Germinal center (tissue), 1 donor: ENCODE data around the gene CACFD1.

Experiments used
- DNase-seq: peaks from one replicate; pipeline ENCODE4 v3.0.0; 2012; ENCODE audit warnings: mixed read lengths, low spot score

Gene CACFD1

DNA sequence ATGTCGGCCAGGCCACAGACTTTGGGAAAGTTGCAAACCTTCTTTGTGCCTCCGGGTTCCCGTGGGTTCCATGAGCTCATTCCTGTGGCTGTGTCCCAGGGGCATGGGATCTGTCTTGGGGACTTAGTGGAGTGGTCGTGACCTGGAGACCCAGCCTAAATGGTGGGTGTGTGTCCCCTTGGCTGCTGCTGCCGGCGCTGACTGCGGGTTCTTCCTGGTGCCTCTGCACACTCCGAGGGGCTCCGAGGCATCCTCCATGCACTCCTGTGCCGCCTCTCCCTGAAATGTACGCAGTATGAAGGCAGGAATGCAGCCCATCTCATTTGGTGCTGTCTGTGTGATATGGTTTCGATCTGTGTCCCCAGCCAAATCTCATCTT, 40.1 kb downstream of the CACFD1 start:
- DNase-seq: no peak

DNA sequence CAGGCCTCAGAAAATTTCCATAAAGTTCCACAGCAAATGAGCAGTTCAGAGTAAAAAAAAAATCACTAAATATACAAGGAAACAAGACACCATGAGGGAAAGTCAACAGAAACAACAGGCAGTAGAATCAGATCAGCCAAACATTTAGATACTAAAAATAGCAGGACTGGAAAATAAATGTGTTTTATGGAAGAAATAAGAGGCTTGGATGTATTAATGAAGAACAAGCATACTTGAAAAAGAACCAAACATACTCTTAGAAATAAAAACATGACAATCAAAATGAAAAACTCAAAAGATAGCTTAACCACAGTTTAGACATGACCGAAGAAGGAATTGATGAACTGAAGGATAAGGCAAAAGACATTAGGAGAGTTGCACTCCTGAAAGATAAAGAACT, 42.3 kb downstream of the CACFD1 start:
- DNase-seq: no peak

DNA sequence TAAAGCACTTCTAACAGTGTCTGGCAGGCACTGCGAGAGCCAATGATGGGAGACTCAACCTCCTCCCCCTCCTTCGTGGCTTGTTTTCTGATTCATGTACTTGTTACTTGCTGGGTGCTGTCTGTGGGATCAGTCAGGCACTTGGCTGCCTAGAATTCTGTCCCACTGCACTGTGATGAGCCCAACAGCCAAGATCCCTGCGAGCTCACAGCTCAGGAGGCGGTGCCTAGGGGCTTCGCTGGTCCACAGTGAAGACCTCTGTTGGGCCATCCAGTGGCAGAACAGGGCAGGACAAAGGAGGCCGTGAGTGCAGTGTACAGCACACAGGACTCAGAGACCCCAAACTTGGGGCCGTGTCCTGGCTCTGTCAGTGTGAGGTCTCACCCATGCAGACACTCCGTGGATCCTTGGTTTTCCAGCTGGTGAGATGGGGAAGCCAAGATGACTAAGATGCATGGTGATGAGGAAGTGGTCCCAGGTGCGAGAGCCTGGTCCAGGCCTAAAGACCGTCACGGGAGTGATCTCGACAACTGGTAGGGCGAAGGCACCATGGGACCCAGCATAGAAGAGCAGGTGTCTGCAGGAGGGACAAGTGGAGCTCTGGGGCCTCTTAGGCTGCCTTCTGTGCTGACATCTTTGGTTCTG, 45.5 kb downstream of the CACFD1 start:
- no peak for DNase-seq

DNA sequence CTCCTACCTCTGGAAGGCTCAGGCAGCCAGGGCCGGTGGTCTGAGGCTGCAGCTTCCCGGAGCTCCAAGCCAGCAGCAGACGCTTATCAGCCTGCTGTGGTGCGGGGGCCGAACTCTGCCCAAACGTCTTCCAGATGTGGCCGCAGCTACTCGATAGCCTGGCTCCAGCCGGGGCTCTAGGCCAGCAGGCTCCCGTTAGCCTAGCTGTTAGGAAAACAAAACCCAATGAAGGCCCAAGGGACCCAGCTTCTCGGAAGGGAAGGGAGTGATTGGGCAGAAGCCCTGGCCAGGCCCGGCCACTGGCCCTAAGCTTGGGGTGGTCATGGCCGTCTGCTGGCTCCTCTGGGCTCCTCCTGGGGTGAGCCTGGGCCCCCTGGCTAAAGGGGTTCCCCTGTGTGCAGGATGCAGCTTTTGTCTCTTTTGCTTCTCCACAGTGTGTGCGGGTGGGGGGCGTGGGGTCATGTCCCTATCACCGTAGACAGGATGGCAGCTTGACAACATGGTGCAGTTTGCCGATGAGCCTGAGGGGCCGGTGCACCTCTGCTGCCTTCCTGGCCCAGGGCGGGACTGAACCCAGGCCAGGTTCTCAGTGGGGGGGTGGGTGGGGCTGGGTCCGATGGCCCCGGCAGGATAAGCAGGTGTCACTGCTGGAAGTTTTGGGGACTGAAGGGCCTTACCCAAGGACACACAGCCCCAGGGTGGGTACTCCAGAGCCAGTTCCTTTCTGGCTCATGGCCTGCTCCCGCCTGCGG, 46.3 kb downstream of the CACFD1 start:
- DNase-seq: no peak

DNA sequence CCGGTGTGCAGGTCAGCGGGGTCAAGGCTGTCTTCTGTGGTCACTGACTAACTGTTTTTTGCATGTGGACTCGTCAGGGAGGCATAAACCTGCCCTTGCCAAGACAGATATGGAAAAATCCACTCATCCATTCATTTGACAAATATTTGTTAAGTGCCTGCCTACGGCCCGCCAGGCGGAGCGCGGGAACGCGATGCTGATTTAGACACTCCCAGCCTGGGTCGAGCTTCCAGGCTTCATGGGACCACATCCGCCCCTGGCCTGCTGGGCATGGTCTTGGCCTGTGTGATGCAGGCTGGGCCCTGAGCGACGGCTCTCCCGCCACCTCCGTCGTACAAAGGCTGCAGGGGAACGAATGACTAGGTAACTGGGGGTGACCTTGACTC, 46.9 kb downstream of the CACFD1 start:
- DNase-seq: no peak

DNA sequence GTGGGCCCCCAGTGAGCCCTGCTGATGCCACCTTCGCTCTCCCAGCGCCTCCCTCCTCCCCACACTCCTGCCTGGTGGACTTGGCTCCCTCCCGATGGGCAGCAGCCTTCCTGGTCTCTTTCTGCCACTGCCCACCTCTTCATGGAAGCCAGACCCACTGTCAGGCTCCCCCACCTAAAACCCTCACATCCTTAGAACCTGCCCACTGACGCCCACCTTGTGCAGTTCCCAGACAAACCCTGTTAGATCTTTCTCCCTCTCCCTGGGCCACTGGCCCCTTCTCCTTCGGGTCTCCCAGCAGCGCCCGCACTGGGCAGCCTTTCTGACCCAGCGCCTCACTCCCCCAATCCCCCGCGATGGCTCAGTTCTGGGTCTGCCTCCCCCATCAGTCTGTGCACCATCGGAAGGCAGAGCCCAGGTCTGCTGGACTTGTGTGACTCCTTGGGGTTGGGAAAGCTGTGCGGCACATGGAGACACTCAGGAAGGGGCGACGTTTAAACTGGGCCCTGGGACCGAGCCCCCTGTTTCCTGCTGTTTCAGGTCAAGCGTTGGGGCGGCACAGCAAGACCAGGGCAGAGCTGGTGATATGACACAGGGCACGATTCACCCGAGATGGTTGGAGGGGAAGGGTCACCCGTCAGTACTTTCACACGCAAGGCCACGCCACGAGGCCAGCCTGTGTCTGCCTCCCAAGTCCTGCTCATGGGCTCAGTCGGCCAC, 47.6 kb downstream of the CACFD1 start:
- DNase-seq: no peak

DNA sequence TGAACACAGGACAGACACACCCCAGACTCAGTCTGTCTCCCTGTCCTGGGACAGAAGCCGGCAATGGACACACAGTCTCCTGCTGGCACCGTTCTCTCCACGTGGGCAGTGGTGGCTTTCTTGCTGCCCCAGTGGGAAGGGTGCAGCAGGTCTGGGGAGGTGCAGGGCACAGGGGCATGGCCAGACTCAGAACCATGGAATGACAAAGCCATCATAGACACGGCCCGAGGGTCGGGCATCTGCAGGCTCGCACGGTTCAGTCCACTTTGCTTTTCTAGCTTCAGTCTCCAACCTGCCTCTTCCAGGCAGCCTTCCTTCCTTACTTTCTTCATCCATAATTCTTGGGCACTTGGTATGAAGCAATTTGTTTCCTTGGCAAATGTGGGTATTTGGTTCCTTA, 48.3 kb downstream of the CACFD1 start:
- no peak for DNase-seq

DNA sequence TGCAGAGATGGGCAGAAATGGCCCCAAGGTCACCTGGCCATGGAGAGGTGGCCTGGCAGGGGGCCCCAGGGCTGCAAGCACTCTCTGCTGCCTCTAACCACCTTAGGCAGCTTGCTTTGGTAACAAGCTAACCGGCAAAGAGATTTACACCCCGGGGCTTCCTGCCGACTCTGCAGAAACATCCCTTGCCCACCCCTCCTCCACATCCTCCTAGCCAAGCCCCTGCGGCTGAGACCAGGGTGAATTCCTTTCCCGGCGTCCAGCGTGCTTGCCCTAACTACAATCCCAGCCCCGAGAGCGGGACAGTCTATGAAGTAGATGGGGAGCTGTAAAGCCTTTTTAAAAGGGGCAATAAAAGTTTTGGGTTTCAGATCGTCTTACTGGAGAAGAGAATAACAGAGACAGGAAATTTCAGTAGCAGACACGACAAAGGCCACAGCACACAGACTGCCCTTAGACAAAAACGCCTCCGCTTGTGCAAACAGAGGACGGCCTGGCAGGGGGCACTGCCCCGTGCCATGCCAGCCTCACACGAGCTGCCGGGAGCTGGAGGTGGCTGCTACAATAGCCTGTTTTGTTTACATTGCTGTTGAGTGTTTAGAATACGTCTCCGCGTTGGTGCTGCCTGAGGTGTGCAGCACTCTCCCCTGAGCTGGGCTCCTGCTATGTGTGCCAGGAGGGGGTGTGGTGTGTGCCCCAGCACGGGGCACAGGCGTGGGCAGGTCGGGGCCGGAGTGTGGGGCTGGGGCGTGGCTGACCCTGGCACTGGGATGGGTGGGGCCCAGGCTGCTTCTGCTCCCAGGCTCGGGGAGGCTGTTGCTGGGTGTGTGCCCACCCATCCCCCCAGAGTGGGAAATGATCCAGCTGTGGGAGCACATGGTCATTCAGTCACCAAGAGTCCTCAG, 49.7 kb downstream of the CACFD1 start:
- no peak for DNase-seq

DNA sequence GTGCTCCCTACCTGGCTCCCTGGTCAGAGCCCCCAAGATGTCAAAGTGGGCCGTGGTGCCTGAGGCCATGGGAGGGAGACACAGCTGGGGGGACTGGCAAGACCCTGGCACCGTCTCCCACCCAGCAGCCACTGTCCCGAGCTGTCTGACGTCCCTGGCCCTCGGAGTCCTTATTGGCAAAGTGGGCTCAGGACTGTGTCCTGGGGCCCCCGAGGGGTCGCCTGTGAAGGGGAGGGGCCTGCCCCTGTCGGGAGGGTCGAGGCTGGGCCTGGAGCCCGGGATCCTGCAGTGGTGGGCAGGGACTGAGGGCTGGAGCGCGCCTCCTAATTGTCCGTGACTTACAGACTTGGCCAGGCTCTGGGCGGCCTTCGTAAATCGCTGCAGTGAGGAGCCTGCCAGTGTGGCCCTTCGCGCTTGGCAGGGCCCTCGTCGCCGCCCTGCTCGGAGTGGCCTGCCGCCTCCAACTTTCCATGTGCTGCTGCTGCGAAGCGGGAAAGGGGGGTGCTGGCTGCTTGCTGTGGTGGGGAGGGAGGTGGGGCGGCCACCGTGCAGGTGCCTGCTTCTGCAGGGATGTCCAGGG, 51.2 kb downstream of the CACFD1 start:
- no peak for DNase-seq

DNA sequence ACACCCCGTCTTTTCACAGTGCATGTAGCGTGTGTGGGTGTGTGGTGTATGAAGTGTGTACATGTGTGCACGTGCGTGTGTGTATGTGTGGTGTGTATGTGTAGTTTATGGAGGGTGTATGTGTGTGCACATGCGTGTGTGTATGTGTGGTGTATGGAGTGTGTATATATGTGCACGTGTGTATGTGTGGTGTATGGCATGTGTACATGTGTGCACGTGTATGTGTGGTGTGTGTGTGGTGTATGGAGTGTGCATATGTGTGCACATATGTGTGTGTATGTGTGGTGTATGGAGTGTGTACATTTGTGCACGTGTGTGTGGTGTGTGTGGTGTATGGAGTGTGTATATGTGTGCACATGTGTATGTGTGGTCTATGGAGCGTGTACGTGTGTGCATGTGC, 51.8 kb downstream of the CACFD1 start:
- no peak for DNase-seq

DNA sequence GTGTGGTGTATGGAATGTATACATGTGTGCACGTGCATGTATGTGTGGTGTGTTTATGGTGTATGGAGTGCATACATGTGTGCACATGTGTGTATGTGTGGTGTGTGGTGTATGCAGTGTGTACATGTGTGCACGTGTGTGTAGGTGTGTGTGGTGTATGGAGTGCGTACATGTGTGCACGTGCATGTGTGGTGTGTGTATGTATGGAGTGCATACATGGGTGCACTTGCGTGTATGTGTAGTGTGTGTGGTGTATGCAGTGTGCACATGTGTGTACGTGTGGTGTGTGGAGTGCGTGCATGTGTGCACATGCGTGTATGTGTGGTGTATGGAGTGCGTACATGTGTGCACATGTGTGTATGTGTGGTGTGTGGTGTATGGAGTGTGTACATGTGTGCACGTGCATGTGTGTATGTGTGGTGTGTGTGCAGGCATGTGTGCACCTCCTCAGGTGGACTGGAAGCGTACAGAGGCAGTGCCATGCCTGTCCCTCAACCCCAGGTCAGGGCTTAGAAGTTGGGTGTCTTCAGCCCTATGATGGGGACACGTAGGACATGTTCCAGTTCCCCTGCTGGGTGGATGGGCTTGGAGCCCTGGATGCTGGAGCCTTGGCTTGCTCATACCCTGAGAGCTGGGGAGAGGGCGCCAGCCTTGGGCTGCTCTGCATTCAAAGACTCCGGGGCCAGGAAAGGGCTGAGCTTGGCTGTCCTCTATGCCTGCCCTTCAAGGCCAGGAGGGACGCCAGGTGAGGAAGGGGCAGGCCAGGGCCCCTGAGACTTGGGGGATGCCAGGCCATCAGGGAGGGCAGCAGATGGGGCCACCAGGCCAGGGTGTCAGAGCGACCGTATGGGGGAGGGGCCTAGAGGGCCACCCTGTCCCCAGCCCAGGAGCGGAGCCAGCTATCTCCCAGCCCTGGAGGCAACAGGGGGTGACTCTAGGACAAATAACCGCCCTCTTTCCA, 52.8 kb downstream of the CACFD1 start:
- DNase-seq: no peak

DNA sequence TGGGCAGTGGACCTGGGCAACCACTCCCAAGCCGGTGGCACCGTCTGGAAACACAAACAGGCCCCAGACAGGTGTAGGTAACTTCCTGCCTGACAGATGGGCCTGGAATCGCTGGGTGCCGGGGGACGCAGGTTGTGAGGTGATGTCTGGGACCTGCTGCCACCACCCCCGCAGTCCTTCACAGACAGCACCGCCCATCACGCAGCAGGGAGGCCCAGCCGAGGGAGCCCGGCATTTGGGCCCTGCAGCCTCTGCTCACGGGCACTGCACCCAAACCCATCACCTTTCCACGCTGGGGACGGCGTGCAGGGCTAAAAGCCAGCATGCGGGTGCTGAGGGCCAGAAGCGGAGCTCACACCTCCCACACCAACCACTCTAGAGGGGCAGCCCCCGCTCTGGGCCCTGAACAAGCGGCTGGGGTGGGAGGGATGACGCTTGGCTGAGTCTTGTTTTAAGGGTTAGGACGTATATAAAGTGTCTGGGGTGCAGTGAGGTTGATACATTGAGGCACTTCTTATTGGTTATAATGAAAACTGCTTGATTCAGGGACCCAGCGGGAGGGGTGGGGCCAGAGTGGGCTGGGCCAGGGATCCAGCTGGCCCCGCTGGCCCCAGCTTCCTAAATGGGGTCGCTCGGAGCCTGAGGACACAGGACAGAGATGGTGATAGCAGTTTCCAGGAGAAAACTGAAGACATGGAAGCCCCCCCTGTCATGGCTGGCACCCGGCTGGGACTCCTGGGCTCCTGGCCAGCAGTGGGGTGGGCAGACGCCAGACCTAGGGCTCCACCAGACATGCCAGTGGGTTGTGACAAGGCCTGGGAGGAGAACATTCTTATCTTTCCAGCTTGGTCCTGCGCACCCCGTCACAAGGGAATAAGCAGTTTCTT, 53.7 kb downstream of the CACFD1 start:
- DNase-seq: no peak

DNA sequence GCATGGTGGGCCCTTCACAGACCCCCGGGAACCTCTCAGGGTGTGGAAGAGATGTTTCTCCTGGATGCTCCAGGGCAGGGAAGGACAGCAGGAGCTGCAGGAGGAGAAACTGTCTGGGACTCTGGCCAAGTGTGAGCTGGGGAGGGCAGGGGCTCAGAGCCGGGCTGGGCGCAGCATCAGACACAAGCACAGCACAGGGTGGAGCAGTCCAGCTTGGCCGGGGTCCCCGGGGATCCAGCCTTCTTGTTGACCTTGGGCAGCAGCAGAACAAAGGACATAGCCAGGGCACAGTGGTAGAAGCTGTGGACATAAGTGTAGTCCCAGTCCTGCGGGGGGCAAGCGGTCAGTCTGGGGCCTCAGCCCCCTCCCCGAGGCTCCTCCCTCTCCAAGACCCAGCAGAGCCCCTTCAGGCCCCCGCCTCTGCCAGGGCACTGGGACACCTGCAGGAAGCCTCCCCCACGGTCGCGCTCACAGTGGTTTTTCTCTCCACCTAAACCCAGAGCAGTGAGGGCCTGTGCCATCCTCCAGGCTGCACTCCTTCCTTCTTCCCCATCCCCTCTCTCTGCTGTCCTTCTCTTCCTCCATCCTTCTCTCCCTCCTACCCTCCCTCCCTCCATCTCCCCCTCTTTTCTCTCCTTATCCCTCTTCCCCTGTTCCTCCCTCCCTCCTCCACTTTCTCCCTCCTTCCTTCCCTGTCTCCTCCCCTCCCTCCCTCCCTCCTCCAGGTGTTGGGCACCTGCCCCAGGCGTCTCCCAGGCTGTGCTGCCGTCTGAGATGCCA, 54.9 kb downstream of the CACFD1 start:
- no peak for DNase-seq

DNA sequence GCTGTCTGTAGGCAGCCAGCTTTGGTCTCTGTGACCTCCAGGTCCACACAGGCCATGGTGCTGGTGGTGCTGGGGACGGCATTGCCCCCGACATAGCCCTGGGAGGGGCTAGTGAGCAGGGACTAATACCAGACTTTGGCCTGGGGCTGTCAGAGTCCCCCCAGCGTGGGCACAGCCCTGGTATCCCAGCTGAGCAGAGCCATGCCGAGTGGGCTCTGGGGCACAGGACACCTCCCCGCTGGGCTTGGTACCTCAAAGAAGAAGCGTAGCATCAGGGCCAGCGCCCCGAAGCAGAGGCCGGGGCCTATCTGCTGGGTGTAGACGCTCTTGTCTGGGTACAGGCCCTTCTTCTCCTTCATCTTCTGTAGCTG, 55.4 kb downstream of the CACFD1 start:
- no peak for DNase-seq

DNA sequence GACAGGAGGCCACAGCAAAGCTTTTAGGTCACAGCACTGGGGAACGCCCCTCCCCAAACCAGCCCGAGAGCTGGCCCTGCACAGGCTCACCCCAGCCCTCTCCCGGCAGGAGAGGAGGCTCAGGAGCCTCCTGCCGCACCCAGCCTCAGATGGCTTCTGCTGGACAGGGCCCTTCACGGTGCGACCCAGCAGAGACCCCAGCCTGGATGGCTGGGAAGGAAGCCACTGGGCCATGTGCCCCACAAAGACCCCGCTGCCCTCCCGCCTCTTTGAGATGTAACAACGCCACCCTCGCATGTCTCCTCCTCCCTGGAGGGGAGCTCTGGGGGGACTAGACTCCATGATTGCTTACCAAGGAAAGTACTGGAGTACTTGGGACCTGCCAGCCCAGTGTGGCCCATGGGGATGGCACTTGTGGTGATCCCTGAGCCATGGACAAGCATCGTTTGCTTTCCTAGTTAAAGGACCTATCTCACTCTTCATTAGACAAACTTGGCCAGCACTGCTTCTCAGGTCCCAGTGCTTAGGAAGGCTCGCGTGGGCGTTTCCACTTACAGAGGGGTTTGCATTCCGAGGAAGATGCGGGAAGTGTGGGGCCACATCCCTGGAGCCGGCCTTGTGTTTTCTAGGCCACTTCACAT, 56.0 kb downstream of the CACFD1 start:
- DNase-seq: no peak

DNA sequence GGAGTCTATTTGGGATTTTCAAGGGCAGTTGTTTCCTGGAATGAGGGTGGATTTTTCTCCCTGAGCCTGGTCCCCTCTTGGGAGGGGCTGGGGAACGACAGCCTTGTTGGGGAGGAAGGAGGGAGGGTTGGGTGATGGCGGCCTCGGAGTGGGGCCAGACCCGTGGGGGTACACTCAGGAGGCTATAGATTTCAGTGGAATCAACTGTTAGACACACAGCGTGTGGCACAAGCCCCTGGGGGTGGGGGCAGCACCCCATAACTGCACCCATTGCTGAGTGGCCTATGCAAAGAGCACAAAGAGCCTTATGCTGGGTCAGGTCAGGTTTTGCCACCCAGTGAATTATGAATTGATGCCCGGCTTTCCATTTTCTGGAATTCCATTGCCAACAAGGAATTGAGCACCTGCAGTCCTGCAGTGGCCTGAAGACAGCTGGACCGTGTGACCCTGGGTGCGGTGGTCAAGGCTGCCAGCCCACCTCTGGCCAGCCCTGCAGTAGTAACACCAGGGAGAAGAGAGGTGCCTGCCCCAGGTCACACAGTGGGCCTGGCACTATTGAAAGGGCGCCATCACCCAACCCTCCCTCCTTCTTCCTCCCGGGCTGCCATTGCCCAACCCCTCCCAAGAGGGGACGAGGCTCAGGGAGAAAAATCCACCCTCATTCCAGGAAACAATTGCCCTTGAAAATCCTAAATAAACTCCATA, 56.6 kb downstream of the CACFD1 start:
- no peak for DNase-seq

DNA sequence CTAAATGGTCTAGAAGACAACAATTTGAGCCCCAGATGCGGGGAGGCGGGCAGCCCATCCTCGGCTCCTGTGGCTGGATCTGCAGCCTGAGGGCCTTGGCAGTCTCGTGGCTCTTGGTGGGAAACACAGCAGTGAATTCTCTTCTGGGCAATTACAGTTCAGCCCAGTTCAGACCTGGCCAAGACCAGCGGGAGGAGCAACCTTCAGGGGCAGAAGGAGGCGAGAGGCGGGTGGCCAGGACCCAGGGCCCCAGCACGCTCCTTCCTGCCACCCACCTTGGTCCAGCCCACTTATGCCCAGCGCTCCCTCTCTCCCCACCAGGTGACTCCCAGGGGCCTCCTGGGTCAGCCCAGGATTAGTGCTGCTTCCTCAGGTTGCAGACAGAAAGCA, 57.2 kb downstream of the CACFD1 start:
- no peak for DNase-seq

DNA sequence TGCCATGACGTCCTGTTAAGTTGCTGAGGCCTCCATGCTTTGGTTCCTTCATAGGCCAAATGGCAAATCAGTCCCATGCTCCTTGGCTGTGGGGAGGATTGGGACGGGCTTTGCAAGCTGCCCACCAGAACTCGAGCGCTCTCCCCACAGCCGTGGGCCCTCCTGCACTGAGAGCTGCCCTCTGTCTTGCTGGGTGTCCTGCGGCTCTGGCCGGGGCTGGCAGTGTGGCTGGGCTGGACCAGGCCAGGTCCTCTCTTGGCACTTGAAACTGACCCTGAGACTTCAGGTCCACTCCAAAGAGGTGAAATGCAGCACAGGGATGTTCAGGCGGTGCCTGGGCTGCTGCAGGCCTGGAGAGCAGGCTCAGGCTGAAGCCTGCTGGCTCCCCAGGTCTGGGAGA, 57.9 kb downstream of the CACFD1 start:
- DNase-seq: no peak
